HEK293 (cell line): ENCODE measurements around the gene GPS1.

Source experiments
- BCL11A ChIP-seq: fragments of 450-650 bp; formaldehyde crosslinking; IDR thresholded peaks from 2 replicates; pipeline ENCODE4 v1.5.1; 2016; ENCODE audit warnings: low read depth, missing biosample characterization, missing genetic modification characterization
- BCL11B ChIP-seq: fragments of 450-650 bp; formaldehyde crosslinking; IDR thresholded peaks from 2 replicates; pipeline ENCODE4 v1.5.1; 2016; ENCODE audit warnings: low read depth, missing biosample characterization, missing genetic modification characterization
- INSM2 ChIP-seq: fragments of 450-650 bp; formaldehyde crosslinking; IDR thresholded peaks from 2 replicates; pipeline ENCODE4 v1.5.1; 2016; ENCODE audit warnings: missing biosample characterization, missing genetic modification characterization
- MEIS1 ChIP-seq: sonication (generic); formaldehyde crosslinking; IDR thresholded peaks from 2 replicates; pipeline ENCODE4 v1.8.1; 2022; ENCODE audit warnings: missing genetic modification reagents, mild to moderate bottlenecking, borderline replicate concordance
- PRDM1 ChIP-seq: fragments of 450-650 bp; formaldehyde crosslinking; IDR thresholded peaks from 2 replicates; pipeline ENCODE4; 2016; ENCODE audit warnings: missing biosample characterization, missing genetic modification characterization
- SALL2 ChIP-seq: fragments of 450-650 bp; formaldehyde crosslinking; IDR thresholded peaks from 2 replicates; pipeline ENCODE4 v1.5.0; 2017; ENCODE audit warnings: missing biosample characterization, mild to moderate bottlenecking, missing genetic modification characterization, borderline replicate concordance
- SP7 ChIP-seq: fragments of 450-650 bp; formaldehyde crosslinking; IDR thresholded peaks from 2 replicates; pipeline ENCODE4 v1.5.1; 2016; ENCODE audit warnings: missing biosample characterization, missing genetic modification characterization
- ZBTB10 ChIP-seq: fragments of 450-650 bp; formaldehyde crosslinking; IDR thresholded peaks from 2 replicates; pipeline ENCODE4 v1.5.1; 2016; ENCODE audit warnings: missing biosample characterization, missing genetic modification characterization
- ZBTB21 ChIP-seq: fragments of 450-650 bp; formaldehyde crosslinking; IDR thresholded peaks from 2 replicates; pipeline ENCODE4 v1.5.1; 2017; ENCODE audit warnings: missing biosample characterization, missing genetic modification characterization
- ZBTB26 ChIP-seq: fragments of 450-650 bp; formaldehyde crosslinking; optimal IDR thresholded peaks from 2 replicates; pipeline ENCODE3; 2016; ENCODE audit warnings: missing biosample characterization, mild to moderate bottlenecking, missing genetic modification characterization
- ZEB2 ChIP-seq: fragments of 450-650 bp; formaldehyde crosslinking; IDR thresholded peaks from 2 replicates; pipeline ENCODE4 v1.5.1; 2016; ENCODE audit warnings: missing biosample characterization, missing genetic modification characterization
- ZFP37 ChIP-seq: fragments of 450-650 bp; formaldehyde crosslinking; IDR thresholded peaks from 2 replicates; pipeline ENCODE4 v1.5.1; 2016; ENCODE audit warnings: missing biosample characterization, missing genetic modification characterization
- ZNF138 ChIP-seq: fragments of 450-650 bp; formaldehyde crosslinking; IDR thresholded peaks from 2 replicates; pipeline ENCODE4 v1.5.1; 2016; ENCODE audit warnings: missing biosample characterization, missing genetic modification characterization, borderline replicate concordance
- ZNF184 ChIP-seq: fragments of 450-650 bp; IDR thresholded peaks from 2 replicates; pipeline ENCODE4 v1.5.1; 2018; ENCODE audit warnings: missing biosample characterization, mild to moderate bottlenecking, missing genetic modification characterization
- ZNF214 ChIP-seq: fragments of 450-650 bp; formaldehyde crosslinking; IDR thresholded peaks from 2 replicates; pipeline ENCODE4 v1.5.1; 2017; ENCODE audit warnings: missing biosample characterization, mild to moderate bottlenecking, missing genetic modification characterization, borderline replicate concordance
- ZNF223 ChIP-seq: fragments of 450-650 bp; formaldehyde crosslinking; IDR thresholded peaks from 2 replicates; pipeline ENCODE4 v1.5.1; 2016; ENCODE audit warnings: missing biosample characterization, missing genetic modification characterization
- ZNF248 ChIP-seq: fragments of 450-650 bp; formaldehyde crosslinking; IDR thresholded peaks from 2 replicates; pipeline ENCODE4 v1.5.1; 2017; ENCODE audit warnings: missing biosample characterization, missing genetic modification characterization
- ZNF292 ChIP-seq: fragments of 450-650 bp; formaldehyde crosslinking; IDR thresholded peaks from 2 replicates; pipeline ENCODE4 v1.5.1; 2016; ENCODE audit warnings: low read depth, missing biosample characterization, missing genetic modification characterization, borderline replicate concordance
- ZNF514 ChIP-seq: fragments of 450-650 bp; formaldehyde crosslinking; IDR thresholded peaks from 2 replicates; pipeline ENCODE4 v1.5.1; 2016; ENCODE audit warnings: missing biosample characterization, missing genetic modification characterization
- ZNF600 ChIP-seq: fragments of 450-650 bp; formaldehyde crosslinking; IDR thresholded peaks from 2 replicates; pipeline ENCODE4 v1.5.1; 2016; ENCODE audit warnings: missing biosample characterization, missing genetic modification characterization
- ZNF621 ChIP-seq: fragments of 450-650 bp; formaldehyde crosslinking; IDR thresholded peaks from 2 replicates; pipeline ENCODE4 v1.5.1; 2017; ENCODE audit warnings: missing biosample characterization, missing genetic modification characterization
- ZNF624 ChIP-seq: fragments of 450-650 bp; formaldehyde crosslinking; IDR thresholded peaks from 2 replicates; pipeline ENCODE4 v1.5.1; 2017; ENCODE audit warnings: missing biosample characterization, missing genetic modification characterization
- ZNF791 ChIP-seq: fragments of 450-650 bp; formaldehyde crosslinking; IDR thresholded peaks from 2 replicates; pipeline ENCODE4 v1.5.1; 2016; ENCODE audit warnings: missing biosample characterization, missing genetic modification characterization
- ZNF837 ChIP-seq: fragments of 450-650 bp; formaldehyde crosslinking; IDR thresholded peaks from 2 replicates; pipeline ENCODE4 v1.5.1; 2016; ENCODE audit warnings: missing biosample characterization, missing genetic modification characterization
- ZSCAN30 ChIP-seq: fragments of 450-650 bp; IDR thresholded peaks from 2 replicates; pipeline ENCODE4 v1.5.1; 2018; ENCODE audit warnings: missing biosample characterization, mild to moderate bottlenecking, missing genetic modification characterization, moderate library complexity
- TF ChIP-seq, protein P1 (sequence below): fragments of 450-650 bp; formaldehyde crosslinking; IDR thresholded peaks from 2 replicates; pipeline ENCODE4 v1.5.1; 2016; ENCODE audit warnings: missing biosample characterization, missing genetic modification characterization, borderline replicate concordance
- TF ChIP-seq, protein P2 (sequence below): fragments of 450-650 bp; formaldehyde crosslinking; IDR thresholded peaks from 2 replicates; pipeline ENCODE4 v1.5.1; 2016; ENCODE audit warnings: missing biosample characterization, missing genetic modification characterization, low read depth

Gene GPS1

GRCh38 chr17:82037092-82037888, 14.4 kb upstream of the GPS1 start, which contains the start of gene DCXR (continued):
- TF ChIP-seq MEIS1 (CRISPR knock-in tag): no peak
- no peak for TF ChIP-seq ZNF791 (tag by site-specific recombination)
- peak; percentile 97 for TF ChIP-seq BCL11B (tag by site-specific recombination)
- no peak for TF ChIP-seq ZNF248 (tag by site-specific recombination)
- no peak for TF ChIP-seq ZNF624 (tag by site-specific recombination)
- no peak for TF ChIP-seq ZNF184 (tag by site-specific recombination)
- TF ChIP-seq ZFP37: no peak
- peak; percentile 96 for TF ChIP-seq BCL11A (tag by site-specific recombination)
- TF ChIP-seq ZNF837: no peak
- TF ChIP-seq ZNF214 (tag by site-specific recombination): no peak
- peak; percentile 98 for TF ChIP-seq ZNF600 (tag by site-specific recombination)
- TF ChIP-seq, protein P1, sequence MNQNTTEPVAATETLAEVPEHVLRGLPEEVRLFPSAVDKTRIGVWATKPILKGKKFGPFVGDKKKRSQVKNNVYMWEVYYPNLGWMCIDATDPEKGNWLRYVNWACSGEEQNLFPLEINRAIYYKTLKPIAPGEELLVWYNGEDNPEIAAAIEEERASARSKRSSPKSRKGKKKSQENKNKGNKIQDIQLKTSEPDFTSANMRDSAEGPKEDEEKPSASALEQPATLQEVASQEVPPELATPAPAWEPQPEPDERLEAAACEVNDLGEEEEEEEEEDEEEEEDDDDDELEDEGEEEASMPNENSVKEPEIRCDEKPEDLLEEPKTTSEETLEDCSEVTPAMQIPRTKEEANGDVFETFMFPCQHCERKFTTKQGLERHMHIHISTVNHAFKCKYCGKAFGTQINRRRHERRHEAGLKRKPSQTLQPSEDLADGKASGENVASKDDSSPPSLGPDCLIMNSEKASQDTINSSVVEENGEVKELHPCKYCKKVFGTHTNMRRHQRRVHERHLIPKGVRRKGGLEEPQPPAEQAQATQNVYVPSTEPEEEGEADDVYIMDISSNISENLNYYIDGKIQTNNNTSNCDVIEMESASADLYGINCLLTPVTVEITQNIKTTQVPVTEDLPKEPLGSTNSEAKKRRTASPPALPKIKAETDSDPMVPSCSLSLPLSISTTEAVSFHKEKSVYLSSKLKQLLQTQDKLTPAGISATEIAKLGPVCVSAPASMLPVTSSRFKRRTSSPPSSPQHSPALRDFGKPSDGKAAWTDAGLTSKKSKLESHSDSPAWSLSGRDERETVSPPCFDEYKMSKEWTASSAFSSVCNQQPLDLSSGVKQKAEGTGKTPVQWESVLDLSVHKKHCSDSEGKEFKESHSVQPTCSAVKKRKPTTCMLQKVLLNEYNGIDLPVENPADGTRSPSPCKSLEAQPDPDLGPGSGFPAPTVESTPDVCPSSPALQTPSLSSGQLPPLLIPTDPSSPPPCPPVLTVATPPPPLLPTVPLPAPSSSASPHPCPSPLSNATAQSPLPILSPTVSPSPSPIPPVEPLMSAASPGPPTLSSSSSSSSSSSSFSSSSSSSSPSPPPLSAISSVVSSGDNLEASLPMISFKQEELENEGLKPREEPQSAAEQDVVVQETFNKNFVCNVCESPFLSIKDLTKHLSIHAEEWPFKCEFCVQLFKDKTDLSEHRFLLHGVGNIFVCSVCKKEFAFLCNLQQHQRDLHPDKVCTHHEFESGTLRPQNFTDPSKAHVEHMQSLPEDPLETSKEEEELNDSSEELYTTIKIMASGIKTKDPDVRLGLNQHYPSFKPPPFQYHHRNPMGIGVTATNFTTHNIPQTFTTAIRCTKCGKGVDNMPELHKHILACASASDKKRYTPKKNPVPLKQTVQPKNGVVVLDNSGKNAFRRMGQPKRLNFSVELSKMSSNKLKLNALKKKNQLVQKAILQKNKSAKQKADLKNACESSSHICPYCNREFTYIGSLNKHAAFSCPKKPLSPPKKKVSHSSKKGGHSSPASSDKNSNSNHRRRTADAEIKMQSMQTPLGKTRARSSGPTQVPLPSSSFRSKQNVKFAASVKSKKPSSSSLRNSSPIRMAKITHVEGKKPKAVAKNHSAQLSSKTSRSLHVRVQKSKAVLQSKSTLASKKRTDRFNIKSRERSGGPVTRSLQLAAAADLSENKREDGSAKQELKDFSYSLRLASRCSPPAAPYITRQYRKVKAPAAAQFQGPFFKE (tag by site-specific recombination): no peak
- no peak for TF ChIP-seq ZNF292
- TF ChIP-seq ZBTB21 (tag by site-specific recombination): no peak
- TF ChIP-seq, protein P2, sequence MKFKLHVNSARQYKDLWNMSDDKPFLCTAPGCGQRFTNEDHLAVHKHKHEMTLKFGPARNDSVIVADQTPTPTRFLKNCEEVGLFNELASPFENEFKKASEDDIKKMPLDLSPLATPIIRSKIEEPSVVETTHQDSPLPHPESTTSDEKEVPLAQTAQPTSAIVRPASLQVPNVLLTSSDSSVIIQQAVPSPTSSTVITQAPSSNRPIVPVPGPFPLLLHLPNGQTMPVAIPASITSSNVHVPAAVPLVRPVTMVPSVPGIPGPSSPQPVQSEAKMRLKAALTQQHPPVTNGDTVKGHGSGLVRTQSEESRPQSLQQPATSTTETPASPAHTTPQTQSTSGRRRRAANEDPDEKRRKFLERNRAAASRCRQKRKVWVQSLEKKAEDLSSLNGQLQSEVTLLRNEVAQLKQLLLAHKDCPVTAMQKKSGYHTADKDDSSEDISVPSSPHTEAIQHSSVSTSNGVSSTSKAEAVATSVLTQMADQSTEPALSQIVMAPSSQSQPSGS (tag by site-specific recombination): no peak
- peak; percentile 41; the same call in 1 of the 2 replicates for TF ChIP-seq INSM2 (tag by site-specific recombination)
- TF ChIP-seq ZNF621: no peak
- peak; percentile 97 for TF ChIP-seq ZEB2
- peak; percentile 80 for TF ChIP-seq ZSCAN30 (tag by site-specific recombination)
- TF ChIP-seq ZNF223 (tag by site-specific recombination): no peak; the same call in 1 of the 2 replicates
- no peak for TF ChIP-seq PRDM1 (tag by site-specific recombination)
- no peak for TF ChIP-seq ZNF514 (tag by site-specific recombination)
- TF ChIP-seq ZBTB26 (tag by site-specific recombination): peak; percentile 97
- no peak for TF ChIP-seq SALL2 (tag by site-specific recombination)
- TF ChIP-seq ZBTB10: no peak
- TF ChIP-seq SP7 (tag by site-specific recombination): peak; percentile 91
- no peak for TF ChIP-seq ZNF138 (tag by site-specific recombination)
